HG03039 (cell line): ENCODE measurements around the gene SCAMP3.

Source experiments
- ATAC-seq: cut with Tn5 transposase; IDR thresholded peaks from one replicate; pipeline ENCODE4 v1.9.1; 2021; ENCODE audit warnings: mild to moderate bottlenecking, moderate library complexity; ENCODE audit not compliant: unreplicated experiment

SCAMP3 gene

DNA sequence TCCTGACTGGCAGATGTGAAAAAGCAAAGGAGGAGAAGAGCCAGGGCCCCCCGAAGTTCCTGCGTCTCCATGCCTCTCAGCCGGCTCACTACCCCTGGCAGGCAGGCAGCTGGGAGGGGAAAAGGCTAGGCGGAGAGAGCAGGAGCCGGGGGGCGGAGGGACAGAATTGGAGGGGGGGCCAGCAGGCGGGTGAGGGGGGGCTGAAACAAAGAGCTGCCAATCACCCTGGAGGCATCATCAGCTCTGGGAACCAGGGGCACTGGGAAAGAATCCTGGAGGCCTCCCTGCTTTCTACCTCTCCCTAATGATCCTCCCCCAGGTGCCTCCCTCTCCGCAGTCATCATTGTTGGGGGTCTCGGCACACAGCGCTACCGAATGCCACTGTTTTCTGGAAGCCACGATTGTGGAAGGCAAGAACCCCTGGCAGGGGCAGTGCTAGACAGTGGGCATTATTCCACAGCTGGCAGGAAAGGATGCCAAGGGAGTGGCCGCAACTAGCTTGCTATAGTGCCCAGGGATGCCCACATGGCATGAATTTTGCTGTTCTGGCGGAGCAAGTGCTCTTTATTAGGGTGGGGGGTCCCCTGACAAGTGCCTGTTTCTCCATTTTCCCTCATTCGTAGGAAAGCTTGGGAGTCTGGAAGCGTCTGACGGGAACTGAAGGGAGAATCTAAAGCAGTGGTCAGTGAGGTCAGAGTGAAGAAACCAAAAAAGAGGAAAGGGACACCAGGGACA lies 54.2 kb downstream of the SCAMP3 start, which contains the start of gene THBS3:
Gene THBS3, minus strand, starts transcription at position 92 of the 735 bp plus-strand sequence. Its CDS starts 21 bp downstream, at position 71.
- ATAC-seq: no peak

DNA sequence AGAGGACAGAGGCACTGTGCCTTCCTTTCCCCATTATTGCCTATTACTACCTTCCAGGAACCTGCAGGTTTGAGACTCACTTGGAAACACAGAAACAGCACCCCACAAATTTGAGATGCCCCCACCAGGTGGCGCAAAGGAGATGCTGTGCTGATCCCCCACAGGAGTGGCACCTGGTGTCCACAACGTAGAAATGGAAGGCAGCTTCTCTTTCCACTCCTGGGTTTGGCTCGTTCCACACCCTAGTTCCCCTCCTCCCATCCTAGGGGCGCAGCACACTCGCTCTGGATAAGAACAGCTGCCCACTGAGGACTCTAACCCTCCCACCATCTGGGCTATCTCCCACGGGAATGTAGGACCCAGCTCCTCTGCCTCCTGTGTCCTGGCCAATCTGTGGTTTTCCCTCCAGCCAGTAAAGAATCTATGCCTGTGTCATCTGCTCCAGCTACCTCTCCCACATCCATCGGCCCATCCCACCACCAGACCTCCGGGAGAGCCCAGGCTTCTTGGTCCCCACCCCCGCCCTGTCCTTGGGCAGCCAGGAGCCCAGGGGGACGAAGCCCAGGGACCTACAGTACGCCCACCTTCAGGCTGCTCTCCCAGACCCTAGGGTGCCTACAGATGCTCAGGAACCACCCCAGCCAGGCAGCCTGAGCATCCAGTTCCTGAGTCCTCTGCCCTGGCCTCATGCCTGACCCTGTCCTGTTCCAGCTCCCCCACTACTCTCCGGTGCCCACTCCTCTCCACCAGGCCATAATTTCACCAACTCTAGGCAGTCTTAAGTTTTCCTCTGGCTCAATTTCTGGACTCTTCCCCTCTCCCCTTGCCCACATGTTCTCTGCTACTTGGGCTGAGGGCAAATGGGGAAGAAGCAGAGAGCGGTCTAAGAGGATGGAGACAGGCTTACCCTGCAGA lies 55.0 kb downstream of the SCAMP3 start:
- no peak for ATAC-seq
